Measurements from ENCODE around the gene AKR1C2. TPM values are rescaled to one million over a fixed set of nuclear protein-coding genes. Genes with fewer than 3 reads are reported as not detected.

Gene AKR1C2
- total RNA-seq, 1 experiment from 2014 or later, result 0.25 TPM

GRCh38 chr10:4947039-4947634 lies 56.5 kb downstream of the AKR1C2 start:
- RAD21 ChIA-PET (ENCODE audit: low non-redundant PET in 1 of 2, low total read pairs in 2 of 2, uncharacterized antibody in 2 of 2, unreplicated experiment in 2 of 2), result no interaction called here
- no peaks in the 10 kb centered on the region for H3K27me3 ChIP-seq (ENCODE audit: insufficient read depth, low read length)
- H3K9me2 ChIP-seq (ENCODE audit: insufficient read depth), result no peaks in the 10 kb centered on the region; the same call in 1 of the 2 replicates
- TF ChIP-seq POLR2AphosphoS5 (IDR thresholded peaks at IDR 0.05; ENCODE audit: low read depth, low read length) (no peak), JUND (IDR thresholded peaks at IDR 0.05) (no peak), SIN3A (IDR thresholded peaks at IDR 0.05; ENCODE audit: low read depth) (no peak), YY1 (IDR thresholded peaks at IDR 0.05; ENCODE audit: extremely low read depth, insufficient replicate concordance, low read depth, low read length) (no peak), SRF (IDR thresholded peaks at IDR 0.05; ENCODE audit: low read depth) (no peak), EGR1 (IDR thresholded peaks at IDR 0.05; ENCODE audit: low read depth) (no peak), CEBPB (IDR thresholded peaks at IDR 0.05; ENCODE audit: low read depth) (no peak), RAD21 (IDR thresholded peaks at IDR 0.05; ENCODE audit: low read depth) (no peak), CTCF (IDR thresholded peaks at IDR 0.05 in 2 of 3, conservative IDR thresholded peaks at IDR 0.05 in 1 of 3; ENCODE audit: borderline replicate concordance in 1 of 3, insufficient read depth in 1 of 3, low read depth in 2 of 3, low read length in 2 of 3) (no peak), TCF7L2 (IDR thresholded peaks at IDR 0.05; ENCODE audit: borderline replicate concordance, extremely low read depth, insufficient read depth, insufficient read length) (no peak), EZH2 (IDR thresholded peaks at IDR 0.05) (no peak), FOSL1 (IDR thresholded peaks at IDR 0.05; ENCODE audit: low read depth) (no peak), ELF1 (IDR thresholded peaks at IDR 0.05; ENCODE audit: borderline replicate concordance, low read depth) (no peak)
- TF ChIP-seq, protein P1, sequence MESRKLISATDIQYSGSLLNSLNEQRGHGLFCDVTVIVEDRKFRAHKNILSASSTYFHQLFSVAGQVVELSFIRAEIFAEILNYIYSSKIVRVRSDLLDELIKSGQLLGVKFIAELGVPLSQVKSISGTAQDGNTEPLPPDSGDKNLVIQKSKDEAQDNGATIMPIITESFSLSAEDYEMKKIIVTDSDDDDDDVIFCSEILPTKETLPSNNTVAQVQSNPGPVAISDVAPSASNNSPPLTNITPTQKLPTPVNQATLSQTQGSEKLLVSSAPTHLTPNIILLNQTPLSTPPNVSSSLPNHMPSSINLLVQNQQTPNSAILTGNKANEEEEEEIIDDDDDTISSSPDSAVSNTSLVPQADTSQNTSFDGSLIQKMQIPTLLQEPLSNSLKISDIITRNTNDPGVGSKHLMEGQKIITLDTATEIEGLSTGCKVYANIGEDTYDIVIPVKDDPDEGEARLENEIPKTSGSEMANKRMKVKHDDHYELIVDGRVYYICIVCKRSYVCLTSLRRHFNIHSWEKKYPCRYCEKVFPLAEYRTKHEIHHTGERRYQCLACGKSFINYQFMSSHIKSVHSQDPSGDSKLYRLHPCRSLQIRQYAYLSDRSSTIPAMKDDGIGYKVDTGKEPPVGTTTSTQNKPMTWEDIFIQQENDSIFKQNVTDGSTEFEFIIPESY (IDR thresholded peaks at IDR 0.05; ENCODE audit: extremely low read depth, insufficient replicate concordance, low read length), result no peak
- no peaks in the 10 kb centered on the region for H4K20me1 ChIP-seq (ENCODE audit: insufficient read depth)
- BruUV-seq (replicated peaks), result no TSS peak
- H3K9ac ChIP-seq (ENCODE audit: low read length), result no peak overlapping the region
- no peak overlapping the region for H3K4me3 ChIP-seq (replicated peaks in 1 of 2; ENCODE audit: low read depth in 1 of 2, low read length in 2 of 2)
- H3K4me1 ChIP-seq (ENCODE audit: control insufficient read depth in 1 of 2, insufficient read depth in 2 of 2, low read length in 2 of 2), result peaks cover 0 to 19% of the 10 kb centered on the region in 2 experiments; a peak in 2 of 4 replicates
- CTCF ChIA-PET, result no interaction called here
- no peak for DNase-seq (ENCODE audit: low read depth, low spot score)
- H3K79me2 ChIP-seq (ENCODE audit: insufficient read depth, low read length), result no peaks in the 10 kb centered on the region
- POLR2A ChIA-PET, result no interaction called here
- H3K27ac ChIP-seq (ENCODE audit: low read depth, low read length), result no peak overlapping the region
- intact Hi-C loops (cut with micrococcal nuclease), result no loop called here
- no peaks in the 10 kb centered on the region for H3K9me3 ChIP-seq (ENCODE audit: control insufficient read depth in 1 of 2, insufficient read depth in 1 of 2, low read depth in 1 of 2, low read length in 2 of 2)
- no peak overlapping the region for H2AFZ ChIP-seq (ENCODE audit: low read depth, low read length, poor library complexity, severe bottlenecking)
- H3K36me3 ChIP-seq (ENCODE audit: control insufficient read depth in 1 of 2, insufficient read depth in 2 of 2, low read length in 2 of 2), result no peaks in the 10 kb centered on the region
- no peak for ATAC-seq
- peak overlapping the region; percentile 18; the same call in 1 of the 2 replicates for H3K4me2 ChIP-seq (ENCODE audit: low read length)

Measured in HCT116 (cell line).